ENCODE data around the gene ZNF280B.
"Not testable (repeated sequence)": the region's sequence is repeated elsewhere in the genome, so short reads cannot be mapped to it uniquely, and the experiment has no call there.

ZNF280B gene

DNA sequence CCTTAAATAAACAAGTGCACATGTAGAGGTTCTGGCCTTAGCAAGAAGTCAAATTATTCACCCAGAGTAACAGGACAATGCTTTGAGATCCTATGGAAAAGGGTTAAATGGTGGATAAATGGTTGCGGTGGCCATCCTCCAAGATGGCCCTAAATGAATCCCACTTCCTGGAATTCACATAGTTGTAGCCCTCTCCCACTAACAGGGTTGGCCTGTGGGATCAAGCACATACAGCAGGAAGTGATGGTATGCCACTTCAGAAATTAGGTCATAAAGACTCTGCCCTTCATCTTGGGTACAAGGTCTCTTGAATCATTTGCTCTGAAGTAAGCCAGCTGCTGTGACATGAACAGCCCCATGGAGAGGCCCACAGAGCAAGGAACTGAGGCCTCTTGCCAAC is 1.8 kb downstream of the ZNF280B start:
- no peak for DNase-seq

- no peak for DNase-seq
Observed at GRCh38 chr22:22498267-22498666, 10.3 kb downstream of the ZNF280B start.

GRCh38 chr22:22491589-22491988 is 17.0 kb downstream of the ZNF280B start:
- DNase-seq: not testable (repeated sequence)

- no peak for DNase-seq
Observed at GRCh38 chr22:22488736-22489135, 19.8 kb downstream of the ZNF280B start.

GRCh38 chr22:22487869-22488597 is 20.5 kb downstream of the ZNF280B start:
- no peak for DNase-seq

DNA sequence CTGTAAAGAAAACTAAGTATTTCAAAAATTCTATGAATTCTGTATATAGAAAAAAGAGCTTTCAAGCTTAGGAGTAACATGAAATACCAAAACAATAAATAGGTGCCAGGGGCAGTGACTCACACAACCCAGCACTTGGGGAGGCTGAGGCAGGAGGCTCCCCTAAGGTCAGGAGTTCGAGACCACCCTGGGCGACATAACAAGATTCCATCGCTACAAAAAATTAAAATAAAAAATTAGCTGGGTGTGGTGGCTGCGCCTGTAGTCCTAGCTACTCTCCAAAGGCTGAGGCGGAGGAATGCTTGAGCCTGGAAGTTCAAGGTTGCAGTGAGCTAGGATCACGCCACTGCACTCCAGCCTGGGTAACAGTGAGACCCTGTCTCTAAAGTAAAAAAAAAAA is 21.5 kb downstream of the ZNF280B start:
- DNase-seq: no peak

GRCh38 chr22:22486132-22486899 is 22.2 kb downstream of the ZNF280B start:
- DNase-seq: no peak

DNA sequence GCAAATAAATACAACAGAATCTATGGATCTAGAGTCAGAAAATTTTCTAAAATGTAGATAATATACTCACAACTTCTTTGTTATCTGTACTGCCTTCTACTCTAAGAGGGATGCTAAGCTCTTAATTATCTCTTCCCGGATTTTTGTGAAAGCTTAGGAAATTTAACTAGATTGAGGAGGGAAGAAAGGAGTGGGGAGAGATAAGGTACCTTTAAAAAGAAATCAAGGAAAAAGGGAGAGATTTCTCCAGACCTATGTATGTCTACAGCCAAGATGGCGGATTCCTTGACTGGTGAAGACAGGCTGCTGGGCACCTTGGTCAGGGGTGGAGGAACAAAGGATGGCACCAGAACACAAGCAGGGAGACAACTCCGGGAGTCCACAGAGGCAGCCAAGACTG is 23.0 kb downstream of the ZNF280B start:
- no peak for DNase-seq

DNA sequence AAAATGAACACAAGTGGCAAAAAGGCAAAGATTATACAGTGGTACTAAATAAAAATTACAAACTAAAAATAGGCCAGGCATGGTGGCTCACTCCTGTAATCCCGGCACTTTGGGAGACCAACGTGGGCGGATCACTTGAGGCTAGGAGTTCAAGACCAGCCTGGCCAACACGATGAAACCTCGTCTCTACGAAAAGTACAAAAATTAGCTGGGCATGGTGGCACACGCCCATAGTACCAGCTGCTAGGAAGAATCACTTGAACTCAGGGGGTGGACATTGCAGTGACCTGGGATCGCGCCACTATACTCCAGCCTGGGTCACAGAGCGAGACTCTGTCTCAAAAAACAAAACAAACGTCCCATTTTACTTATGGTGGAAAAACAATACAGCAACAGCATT is 24.5 kb downstream of the ZNF280B start:
- no peak for DNase-seq

DNA sequence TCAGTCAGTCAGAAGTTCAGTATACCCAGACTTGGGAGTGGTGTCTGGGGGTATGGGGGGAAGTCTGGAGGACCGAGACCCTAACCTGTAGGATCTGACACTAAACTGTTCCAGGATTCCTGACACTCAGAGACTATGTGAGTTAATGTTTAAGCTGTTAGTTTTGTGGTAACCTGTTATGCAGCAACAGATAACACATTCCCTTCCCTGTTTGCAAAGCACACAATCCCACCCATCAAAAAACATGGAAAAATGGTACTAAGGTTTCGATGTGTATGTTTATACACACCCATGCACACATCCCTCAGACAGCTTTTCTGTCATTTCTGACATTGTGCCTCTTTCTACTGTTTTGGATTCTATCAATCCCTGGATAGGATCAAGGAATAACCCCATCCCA is 27.6 kb downstream of the ZNF280B start:
- DNase-seq: no peak

DNA sequence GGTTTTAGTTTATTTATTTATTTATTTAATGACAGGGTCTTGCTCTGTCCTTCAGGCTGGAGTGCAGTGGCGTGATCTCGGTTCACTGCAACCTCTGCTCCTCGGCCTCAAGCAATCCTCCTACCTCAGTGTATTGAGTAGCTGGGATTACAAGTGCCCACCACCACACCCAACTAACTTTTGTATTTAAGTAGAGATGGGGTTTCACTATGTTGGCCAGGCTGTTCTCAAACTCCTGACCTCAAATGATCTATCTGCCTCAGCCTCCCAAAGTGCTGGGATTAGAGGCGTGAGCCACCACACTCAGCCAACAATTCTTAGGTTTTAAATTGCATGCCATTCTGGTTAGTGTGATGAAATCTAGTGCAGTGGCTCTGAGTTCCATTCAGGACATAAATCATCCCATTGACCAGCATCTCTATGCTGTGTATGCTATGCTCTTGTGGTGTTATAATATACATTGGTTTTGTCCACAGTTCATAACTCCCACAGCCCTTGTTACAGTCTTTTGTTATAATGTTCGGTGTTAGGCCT is 28.5 kb downstream of the ZNF280B start:
- no peak for DNase-seq

GRCh38 chr22:22479116-22479515 is 29.4 kb downstream of the ZNF280B start:
- DNase-seq: no peak

DNA sequence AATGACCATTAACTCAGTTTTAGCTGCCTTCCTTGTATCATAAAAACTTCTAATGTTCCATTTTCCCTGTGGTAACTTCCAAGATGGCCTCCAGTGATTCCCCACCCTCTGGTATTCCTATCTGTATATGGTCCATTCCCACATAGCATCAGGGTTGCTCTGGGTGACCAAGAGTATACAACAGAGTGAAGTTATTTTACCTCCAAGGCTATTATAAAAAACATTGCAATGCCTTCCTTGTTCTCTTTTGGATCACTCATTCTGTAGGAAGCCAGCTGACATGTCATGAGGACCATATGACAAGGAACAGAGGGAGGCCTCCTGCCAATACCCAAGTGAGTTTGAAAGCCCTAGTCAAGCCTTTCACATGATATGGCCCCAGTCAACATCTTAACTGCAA is 30.1 kb downstream of the ZNF280B start:
- no peak for DNase-seq

DNA sequence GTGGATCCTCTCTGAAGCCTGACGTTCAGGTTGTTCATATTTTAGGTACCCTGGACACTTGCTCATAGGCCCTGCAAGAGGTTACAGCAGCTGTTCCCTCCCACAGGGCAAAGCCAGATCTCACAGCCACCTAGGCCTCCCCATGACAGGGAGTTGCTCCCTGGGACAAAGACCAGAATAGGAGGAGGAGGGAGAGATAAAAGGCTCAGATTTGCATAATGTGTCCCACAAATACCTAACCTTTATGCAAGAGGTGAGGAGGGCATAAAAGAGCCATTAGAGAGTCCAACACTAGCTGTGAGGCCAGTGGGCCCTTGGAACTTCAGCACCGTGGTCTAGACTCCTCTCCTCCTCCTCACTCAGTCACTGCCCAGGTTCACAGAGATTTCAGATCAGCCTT is 33.8 kb downstream of the ZNF280B start:
- DNase-seq: no peak

GRCh38 chr22:22471104-22471503 is 37.4 kb downstream of the ZNF280B start:
- not testable (repeated sequence) for DNase-seq

DNA sequence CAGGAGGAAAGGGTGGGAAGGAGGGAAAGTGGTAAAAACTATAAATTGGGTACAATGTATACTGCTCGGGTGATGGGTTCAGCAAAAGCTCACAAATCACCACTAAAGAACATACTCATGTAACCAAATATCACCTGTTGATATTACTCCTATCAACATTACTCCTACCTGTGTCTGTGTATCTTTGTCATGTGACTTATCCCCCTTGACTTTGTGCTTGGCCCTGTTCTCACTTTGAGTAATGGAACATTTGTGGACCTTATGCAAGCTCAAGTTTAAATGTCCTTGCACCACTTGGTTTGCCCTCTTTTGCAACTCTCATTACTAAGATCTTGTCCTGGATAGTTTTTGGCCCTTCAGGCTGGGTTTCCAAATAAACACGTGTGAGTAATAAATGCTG is 39.0 kb downstream of the ZNF280B start:
- no peak for DNase-seq

GRCh38 chr22:22468794-22469469 is 39.6 kb downstream of the ZNF280B start:
- not testable (repeated sequence) for DNase-seq

- DNase-seq: no peak
Observed at GRCh38 chr22:22467112-22467511, 41.4 kb downstream of the ZNF280B start.

GRCh38 chr22:22465782-22466181 is 42.8 kb downstream of the ZNF280B start:
- no peak for DNase-seq

DNA sequence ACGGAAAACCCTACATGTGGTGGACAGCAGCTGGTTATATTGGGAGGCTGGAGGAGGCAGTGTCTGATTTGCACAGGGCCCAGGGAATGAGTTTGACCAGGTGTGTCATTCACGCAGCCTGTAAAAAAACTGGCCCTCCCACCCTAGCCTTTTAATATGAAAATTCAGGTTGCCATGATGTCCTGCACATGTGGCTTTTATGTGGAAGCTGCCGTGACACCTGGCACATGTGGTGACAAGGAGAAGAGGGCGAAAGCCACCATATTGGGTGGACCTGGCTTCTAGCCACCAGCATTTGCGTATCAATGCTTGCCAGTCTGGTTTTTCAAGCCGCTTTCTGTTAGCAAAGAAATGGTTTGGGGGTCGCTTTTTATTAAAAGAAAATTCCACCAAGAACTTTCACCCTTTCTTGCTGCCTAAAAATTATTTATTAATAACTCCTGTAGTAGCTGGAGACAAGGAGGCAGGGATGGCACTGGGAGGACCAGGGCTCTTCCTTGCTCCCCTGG is 43.4 kb downstream of the ZNF280B start:
- DNase-seq: no peak

- DNase-seq: no peak
Observed at GRCh38 chr22:22464541-22465054, 43.9 kb downstream of the ZNF280B start.

DNA sequence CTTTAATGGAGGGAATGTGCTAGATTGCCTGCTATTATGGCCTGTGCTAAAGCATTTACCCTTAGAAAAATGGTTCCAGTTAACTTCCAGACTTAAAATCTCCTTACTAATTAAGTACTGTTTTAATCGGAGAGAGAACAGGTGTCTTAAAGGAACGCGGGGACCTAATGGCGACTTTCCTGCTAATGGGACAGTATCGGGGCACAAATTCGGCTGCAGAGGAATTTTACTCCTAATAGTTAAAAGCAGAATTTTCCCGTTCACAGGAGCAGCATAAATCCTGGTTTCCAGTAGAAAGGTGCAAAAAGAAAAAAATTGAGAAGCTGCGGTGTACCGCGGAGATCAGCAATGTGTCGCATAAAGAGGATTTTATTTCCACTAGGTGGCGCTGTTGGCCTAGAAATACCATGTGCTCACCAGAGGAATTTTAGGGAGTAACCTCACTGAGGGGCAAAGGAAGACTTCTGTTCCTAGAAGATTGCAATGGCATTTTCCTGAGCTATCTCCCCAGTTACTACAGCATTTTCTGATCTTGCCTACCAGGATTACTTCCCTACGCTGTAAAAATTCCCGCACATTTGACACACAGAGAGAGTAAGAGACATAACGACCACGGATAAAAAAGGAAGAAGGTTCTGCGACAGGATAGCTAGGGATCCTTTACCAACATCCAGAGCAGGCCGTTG is 44.5 kb downstream of the ZNF280B start:
- DNase-seq: peak; percentile 4
